Endothelial cell of umbilical vein (primary cell): Measurements from ENCODE around the gene LRRC7. TPM values are rescaled to one million over a fixed set of nuclear protein-coding genes. Genes with fewer than 3 reads are reported as not detected.

Experiments
- BruUV-seq: library from RNA; stranded (reverse); fragments of 400-500 nt; replicated peaks from 2 replicates; lab custom pipeline; 2021; lab: Mats Ljungman, UMichigan
- CTCF ChIA-PET: fragments of 300-600, 350-600 bp; sonication (Branson Sonifier 250); formaldehyde crosslinking; loops from one replicate; lab custom pipeline; 2021; ENCODE audit warnings: antibody characterized with exemption, inconsistent platforms; lab: Charles Lee
- POLR2A ChIA-PET: fragments of 300-600, 350-600 bp; sonication (Branson Sonifier 250); formaldehyde crosslinking; loops from one replicate; lab custom pipeline; 2021; ENCODE audit warnings: antibody characterized with exemption, inconsistent platforms; lab: Charles Lee
- DNase-seq: peaks from one replicate; pipeline ENCODE4 v3.0.0-alpha.2; 2011; ENCODE audit warnings: low read depth, low spot score
- FAIRE-seq: peaks from 2 replicates; lab custom pipeline; 2011; peaks lifted over from hg19 to GRCh38; lab: Jason Lieb, UNC
- H2AFZ ChIP-seq: 2 replicates; pipeline ENCODE4 v1.6.0; 2012; ENCODE audit warnings: low read depth, low read length, control low read depth, inconsistent platforms
- H3K27ac ChIP-seq: 2 replicates; pipeline ENCODE4 v1.5.1; 2011; ENCODE audit warnings: low read depth, mild to moderate bottlenecking, control low read depth, low read length, moderate library complexity; ENCODE audit not compliant: insufficient read depth
- H3K27me3 ChIP-seq, 2 experiments: 2 replicates each; pipeline versions ENCODE4 v1.6.0 to v1.6.1; 2011; ENCODE audit warnings: low read length in 2 of 2, mixed read lengths in 1 of 2; ENCODE audit not compliant: control insufficient read depth in 2 of 2, insufficient read depth in 2 of 2
- H3K36me3 ChIP-seq, 2 experiments: 2 replicates in 1 of 2; 3 replicates in 1 of 2; pipeline ENCODE4 v1.5.1; 2011; ENCODE audit warnings: low read length in 2 of 2, mild to moderate bottlenecking in 1 of 2, moderate library complexity in 1 of 2; ENCODE audit not compliant: control insufficient read depth in 2 of 2, insufficient read depth in 2 of 2; ENCODE audit errors: extremely low read depth in 1 of 2
- H3K4me1 ChIP-seq: 3 replicates; pipeline ENCODE4 v1.5.1; 2011; ENCODE audit warnings: mild to moderate bottlenecking, low read length; ENCODE audit not compliant: control insufficient read depth, insufficient read depth; ENCODE audit errors: extremely low read depth
- H3K4me2 ChIP-seq: 2 replicates; pipeline ENCODE4 v1.6.1; 2011; ENCODE audit warnings: low read length, control low read depth, mixed read lengths; ENCODE audit not compliant: insufficient read depth
- H3K4me3 ChIP-seq, 3 experiments: fragments of 200-600 bp in 1 of 3; sonication (generic), shearing (Covaris generic) in 1 of 3; replicated peaks in 1 of 3; 2 replicates each; pipeline ENCODE4 v1.5.1; 2011 to 2016; ENCODE audit warnings: control low read depth in 3 of 3, low read length in 3 of 3, mild to moderate bottlenecking in 2 of 3, inconsistent platforms in 1 of 3, low read depth in 1 of 3, moderate library complexity in 1 of 3; ENCODE audit not compliant: insufficient read depth in 1 of 3
- H3K79me2 ChIP-seq: 2 replicates; pipeline ENCODE4 v1.6.0; 2012; ENCODE audit warnings: low read length, inconsistent platforms; ENCODE audit not compliant: control insufficient read depth, insufficient read depth
- H3K9ac ChIP-seq: replicated peaks from 2 replicates; pipeline ENCODE3; 2011; ENCODE audit warnings: low read length, control low read depth; ENCODE audit not compliant: insufficient read depth; ENCODE audit errors: extremely low read depth
- H3K9me1 ChIP-seq: replicated peaks from 3 replicates; pipeline ENCODE4 v1.6.0; 2011; ENCODE audit warnings: mild to moderate bottlenecking, low read length; ENCODE audit not compliant: control insufficient read depth, insufficient read depth; ENCODE audit errors: extremely low read depth
- H3K9me3 ChIP-seq: replicated peaks from 2 replicates; pipeline ENCODE4 v1.5.1; 2012; ENCODE audit warnings: low read length, inconsistent platforms; ENCODE audit not compliant: control insufficient read depth, insufficient read depth
- H4K20me1 ChIP-seq: replicated peaks from 2 replicates; pipeline ENCODE3; 2011; ENCODE audit warnings: mild to moderate bottlenecking, low read length; ENCODE audit not compliant: control insufficient read depth, insufficient read depth; ENCODE audit errors: extremely low read depth
- CTCF ChIP-seq, 2 donors: IDR thresholded peaks; 1 replicate in 1 of 2; 2 replicates in 1 of 2; pipeline ENCODE4 v1.5.1; 2011; ENCODE audit warnings: low read length in 2 of 2, mild to moderate bottlenecking in 2 of 2, moderate library complexity in 2 of 2, control low read depth in 1 of 2, inconsistent platforms in 1 of 2, low read depth in 1 of 2; ENCODE audit not compliant: insufficient read depth in 1 of 2; ENCODE audit errors: extremely low read depth in 1 of 2
- EZH2 ChIP-seq: IDR thresholded peaks from 2 replicates; pipeline ENCODE4 v1.6.1; 2012; ENCODE audit warnings: borderline replicate concordance, low read depth, mild to moderate bottlenecking, moderate library complexity, low read length, inconsistent platforms; ENCODE audit not compliant: severe bottlenecking
- FOS ChIP-seq: IDR thresholded peaks from 2 replicates; pipeline ENCODE4 v1.6.1; 2011; ENCODE audit warnings: mild to moderate bottlenecking, low read length, moderate library complexity, borderline replicate concordance; ENCODE audit not compliant: insufficient read depth
- GATA2 ChIP-seq: IDR thresholded peaks from 2 replicates; pipeline ENCODE4 v1.7.0; 2011; ENCODE audit warnings: low read depth, mild to moderate bottlenecking, moderate library complexity, mixed read lengths, low read length; ENCODE audit not compliant: insufficient read length, insufficient read depth
- JUN ChIP-seq: IDR thresholded peaks from 2 replicates; pipeline ENCODE4 v1.6.1; 2011; ENCODE audit warnings: borderline replicate concordance, low read depth; ENCODE audit not compliant: insufficient read length, insufficient read depth
- MAX ChIP-seq: IDR thresholded peaks from 2 replicates; pipeline ENCODE4 v1.6.1; 2011; ENCODE audit not compliant: insufficient read depth, insufficient read length
- MYC ChIP-seq: IDR thresholded peaks from one replicate; pipeline ENCODE4 v1.6.1; 2011; ENCODE audit warnings: mild to moderate bottlenecking, low read depth, low read length
- POLR2A ChIP-seq: IDR thresholded peaks from 2 replicates; pipeline ENCODE4 v1.6.1; 2012; ENCODE audit warnings: low read depth, mild to moderate bottlenecking, control low read depth, low read length
- POLR2AphosphoS5 ChIP-seq: IDR thresholded peaks from 2 replicates; pipeline ENCODE4 v1.6.1; 2012; ENCODE audit warnings: low read depth, mild to moderate bottlenecking, control low read depth, low read length, moderate library complexity; ENCODE audit not compliant: insufficient read depth
- dilution Hi-C: fragments of 300-500 bp; cut with MboI; formaldehyde crosslinking; loops from one replicate; pipeline ENCODE4 v1.15.0; 2019; ENCODE audit warnings: low sequenced_read_pairs; ENCODE audit not compliant: extremely low pct_ligation_motif_present
- intact Hi-C: fragments of 100-400 bp; cut with micrococcal nuclease; formaldehyde crosslinking; loops from one replicate; pipeline ENCODE4 v1.10.0; 2022
- polyA plus RNA-seq, 4 experiments: library from polyadenylated mRNA; depleted of rRNA in 3 of 4; stranded (reverse) in 3 of 4; unstranded in 1 of 4; fragments of >200 nt; gene quantifications; 2 replicates each; pipeline versions ENCODE4 v1.2.1 to v1.2.3, GENCODE V29; 2011 to 2012; ENCODE audit warnings: missing spikeins in 1 of 4
- total RNA-seq: library from RNA; stranded (reverse); gene quantifications from 2 replicates; pipeline ENCODE4 v1.2.3, GENCODE V29; 2021

Gene LRRC7
- total and polyA plus RNA-seq, 2 donors (not counting 3 experiments of a cell fraction or from before 2014, with no cell fraction given): 0.11 to 0.58 TPM

GRCh38 chr1:69739251-69739605 is 171.5 kb downstream of the LRRC7 start:
- H3K4me2 ChIP-seq: no peak overlapping the region
- no peaks in the 10 kb centered on the region for H3K4me1 ChIP-seq
- POLR2A ChIA-PET: no interaction called here
- CTCF ChIA-PET: interaction anchor here (0.7 to 5.7 kb wide), 15 partner anchors 9 to 1622 kb away, joined by 3 to 111 read pairs (median 4); no protein-coding TSS in a partner anchor
- no peak overlapping the region for H3K9ac ChIP-seq
- H3K79me2 ChIP-seq: no peaks in the 10 kb centered on the region
- H3K27ac ChIP-seq: no peak overlapping the region
- H3K9me1 ChIP-seq: no peaks in the 10 kb centered on the region
- no peaks in the 10 kb centered on the region for H3K27me3 ChIP-seq
- FAIRE-seq (no peak), DNase-seq (no peak)
- intact Hi-C loops (loop anchor here (10.0 kb wide), 1 partner anchor 1384 kb away; no protein-coding TSS in a partner anchor), dilution Hi-C loops (no loop called here)
- H3K9me3 ChIP-seq: no peaks in the 10 kb centered on the region
- H3K36me3 ChIP-seq: no peaks in the 10 kb centered on the region
- no peak overlapping the region for H2AFZ ChIP-seq
- no peaks in the 10 kb centered on the region for H4K20me1 ChIP-seq
- no peak for TF ChIP-seq POLR2AphosphoS5
- no peak for TF ChIP-seq FOS
- TF ChIP-seq POLR2A: no peak
- no peak for TF ChIP-seq EZH2
- no peak for TF ChIP-seq MAX
- TF ChIP-seq JUN: no peak
- no peak for TF ChIP-seq GATA2
- no peak for TF ChIP-seq CTCF (IDR thresholded peaks at IDR 0.05; ENCODE audit: extremely low read depth in 1 of 2, insufficient read depth in 1 of 2, low read depth in 1 of 2, low read length in 2 of 2)
- no peak for TF ChIP-seq MYC
- BruUV-seq: no TSS peak
- no peak overlapping the region for H3K4me3 ChIP-seq
